Measurements from ENCODE around the gene LRRC42. TPM values are rescaled to one million over a fixed set of nuclear protein-coding genes. Genes with fewer than 3 reads are reported as not detected.

The LRRC42 gene
- total and polyA plus RNA-seq, 9 of the 15 experiments (the other 6 are each of a cell fraction or from before 2014, with no cell fraction given), result 17.3 to 51.9 (median 35.5) TPM

GRCh38 chr1:53913352-53914033 is 32.7 kb upstream of the LRRC42 start (continued):
- TF ChIP-seq ZBTB11 (CRISPR knock-in tag; IDR thresholded peaks at IDR 0.05) (no peak), ZNF707 (CRISPR knock-in tag; conservative IDR thresholded peaks at IDR 0.05) (no peak), ADNP (tag; IDR thresholded peaks at IDR 0.05) (no peak), MXI1 (IDR thresholded peaks at IDR 0.05; ENCODE audit: low read depth, low read length) (no peak), ZBTB12 (CRISPR knock-in tag; IDR thresholded peaks at IDR 0.05) (no peak), SREBF1 (IDR thresholded peaks at IDR 0.05; ENCODE audit: borderline replicate concordance, low read depth, low read length) (no peak), RAD21 (CRISPR knock-in tag; conservative IDR thresholded peaks at IDR 0.05 in 1 of 2, IDR thresholded peaks at IDR 0.05 in 1 of 2) (peak; percentile 27 to 52; a peak in 3 of 4 replicates), ZNF780A (CRISPR knock-in tag; IDR thresholded peaks at IDR 0.05) (no peak), RFX7 (CRISPR knock-in tag; IDR thresholded peaks at IDR 0.05) (no peak), TSC22D4 (tag; IDR thresholded peaks at IDR 0.05) (no peak), XRCC5 (IDR thresholded peaks at IDR 0.05; ENCODE audit: low read depth, low read length) (no peak), ZNF197 (CRISPR knock-in tag; IDR thresholded peaks at IDR 0.05; ENCODE audit: low read depth) (no peak), NR2F6 (CRISPR knock-in tag; IDR thresholded peaks at IDR 0.05) (no peak), CEBPB (tag; IDR thresholded peaks at IDR 0.05) (peak; percentile 43)
- TF ChIP-seq, protein P1, sequence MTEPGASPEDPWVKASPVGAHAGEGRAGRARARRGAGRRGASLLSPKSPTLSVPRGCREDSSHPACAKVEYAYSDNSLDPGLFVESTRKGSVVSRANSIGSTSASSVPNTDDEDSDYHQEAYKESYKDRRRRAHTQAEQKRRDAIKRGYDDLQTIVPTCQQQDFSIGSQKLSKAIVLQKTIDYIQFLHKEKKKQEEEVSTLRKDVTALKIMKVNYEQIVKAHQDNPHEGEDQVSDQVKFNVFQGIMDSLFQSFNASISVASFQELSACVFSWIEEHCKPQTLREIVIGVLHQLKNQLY (CRISPR knock-in tag; conservative IDR thresholded peaks at IDR 0.05), result no peak

Measured in K562 (cell line).